ENCODE results near the gene UNC119B.

UNC119B gene

GRCh38 chr12:120712610-120713009 is 2.4 kb downstream of the UNC119B start:
- TF ChIP-seq, protein P1, sequence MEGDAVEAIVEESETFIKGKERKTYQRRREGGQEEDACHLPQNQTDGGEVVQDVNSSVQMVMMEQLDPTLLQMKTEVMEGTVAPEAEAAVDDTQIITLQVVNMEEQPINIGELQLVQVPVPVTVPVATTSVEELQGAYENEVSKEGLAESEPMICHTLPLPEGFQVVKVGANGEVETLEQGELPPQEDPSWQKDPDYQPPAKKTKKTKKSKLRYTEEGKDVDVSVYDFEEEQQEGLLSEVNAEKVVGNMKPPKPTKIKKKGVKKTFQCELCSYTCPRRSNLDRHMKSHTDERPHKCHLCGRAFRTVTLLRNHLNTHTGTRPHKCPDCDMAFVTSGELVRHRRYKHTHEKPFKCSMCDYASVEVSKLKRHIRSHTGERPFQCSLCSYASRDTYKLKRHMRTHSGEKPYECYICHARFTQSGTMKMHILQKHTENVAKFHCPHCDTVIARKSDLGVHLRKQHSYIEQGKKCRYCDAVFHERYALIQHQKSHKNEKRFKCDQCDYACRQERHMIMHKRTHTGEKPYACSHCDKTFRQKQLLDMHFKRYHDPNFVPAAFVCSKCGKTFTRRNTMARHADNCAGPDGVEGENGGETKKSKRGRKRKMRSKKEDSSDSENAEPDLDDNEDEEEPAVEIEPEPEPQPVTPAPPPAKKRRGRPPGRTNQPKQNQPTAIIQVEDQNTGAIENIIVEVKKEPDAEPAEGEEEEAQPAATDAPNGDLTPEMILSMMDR (IDR thresholded peaks at IDR 0.05; ENCODE audit: borderline replicate concordance, control extremely low read depth, extremely low read depth, insufficient read depth, missing control alignments) = no peak
- in situ Hi-C loops (cut with MboI; ENCODE audit: low sequenced_read_pairs, unreplicated experiment) = loop anchor here (10.0 kb wide), 1 partner anchor 118 kb away; no protein-coding TSS in a partner anchor
- DNase-seq (ENCODE audit: low spot score) = no peak

- TF ChIP-seq, protein P1 (IDR thresholded peaks at IDR 0.05; ENCODE audit: borderline replicate concordance, control extremely low read depth, extremely low read depth, insufficient read depth, missing control alignments) = peak; percentile 70
- peak; percentile 81 for DNase-seq (ENCODE audit: low spot score)
- in situ Hi-C loops (cut with MboI; ENCODE audit: low sequenced_read_pairs, unreplicated experiment) = loop anchor here (10.0 kb wide), 1 partner anchor 119 kb away; no protein-coding TSS in a partner anchor
These were observed 3.7 kb downstream of the UNC119B start for GRCh38 chr12:120713861-120714482.

GRCh38 chr12:120718055-120718454 is 7.8 kb downstream of the UNC119B start:
- no peak for DNase-seq (ENCODE audit: low spot score)
- in situ Hi-C loops (cut with MboI; ENCODE audit: low sequenced_read_pairs, unreplicated experiment) = loop anchor here (10.0 kb wide), 1 partner anchor 123 kb away; no protein-coding TSS in a partner anchor
- TF ChIP-seq, protein P1 (IDR thresholded peaks at IDR 0.05; ENCODE audit: borderline replicate concordance, control extremely low read depth, extremely low read depth, insufficient read depth, missing control alignments) = no peak

- in situ Hi-C loops (cut with MboI; ENCODE audit: low sequenced_read_pairs, unreplicated experiment) = loop anchor here (10.0 kb wide), 1 partner anchor 124 kb away; no protein-coding TSS in a partner anchor
- no peak for DNase-seq (ENCODE audit: low spot score)
These were observed 8.8 kb downstream of the UNC119B start for GRCh38 chr12:120719072-120719471.

GRCh38 chr12:120719496-120720233 is 9.4 kb downstream of the UNC119B start:
- in situ Hi-C loops (cut with MboI; ENCODE audit: low sequenced_read_pairs, unreplicated experiment) = loop anchor here (10.0 kb wide), 1 partner anchor 125 kb away; no protein-coding TSS in a partner anchor
- DNase-seq (ENCODE audit: low spot score) = no peak
- TF ChIP-seq, protein P1 (IDR thresholded peaks at IDR 0.05; ENCODE audit: borderline replicate concordance, control extremely low read depth, extremely low read depth, insufficient read depth, missing control alignments) = no peak

More at GRCh38 chr12:120719072-120719471, 8.8 kb downstream of the UNC119B start:
- TF ChIP-seq, protein P1 (IDR thresholded peaks at IDR 0.05; ENCODE audit: borderline replicate concordance, control extremely low read depth, extremely low read depth, insufficient read depth, missing control alignments) = no peak

DNA sequence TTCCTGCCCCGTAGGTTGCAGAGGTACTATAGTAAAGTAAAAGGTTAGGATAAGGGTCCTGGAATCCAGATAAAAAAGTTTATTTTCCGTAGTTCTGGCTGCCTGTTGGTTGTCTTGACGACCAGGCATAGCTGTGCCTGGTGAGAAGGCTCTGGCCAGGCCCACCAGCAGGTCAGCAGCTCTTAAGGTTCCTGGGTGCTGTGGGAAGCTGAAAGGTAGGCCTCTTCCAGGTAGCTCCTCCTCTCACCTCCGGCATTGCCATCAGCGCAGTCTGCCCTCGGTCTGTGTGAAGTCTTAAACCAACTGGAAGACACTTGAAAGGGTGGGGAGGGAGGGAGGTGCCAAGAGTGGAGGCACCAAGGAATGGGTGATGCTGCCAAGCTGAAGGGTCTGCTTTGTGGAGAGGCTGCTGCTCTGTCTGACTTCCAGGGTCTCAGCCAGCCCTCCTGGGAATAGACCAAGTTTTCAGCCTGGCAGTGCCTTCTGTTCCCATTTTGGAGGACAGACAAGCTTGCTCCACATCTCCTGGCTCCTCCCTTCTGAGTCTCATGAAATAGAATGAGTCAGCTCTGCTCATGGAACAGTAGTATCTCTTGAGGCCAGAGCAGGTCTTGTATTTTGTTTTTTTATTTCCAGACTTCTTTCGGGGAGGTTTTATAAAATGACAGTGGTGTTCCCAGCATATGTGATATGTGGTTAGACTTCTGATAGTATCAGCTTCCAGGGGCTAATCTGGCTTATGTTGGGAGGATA is 10.2 kb downstream of the UNC119B start:
- in situ Hi-C loops (cut with MboI; ENCODE audit: low sequenced_read_pairs, unreplicated experiment) = no loop called here
- TF ChIP-seq, protein P1 (IDR thresholded peaks at IDR 0.05; ENCODE audit: borderline replicate concordance, control extremely low read depth, extremely low read depth, insufficient read depth, missing control alignments) = no peak
- no peak for DNase-seq (ENCODE audit: low spot score)

Measured in GM13976 (cell line).